GM19395 (cell line): ENCODE data around the gene GALE.
"Not testable (repeated sequence)": the region's sequence is repeated elsewhere in the genome, so short reads cannot be mapped to it uniquely, and the experiment has no call there.

Experiments used
- ATAC-seq: cut with Tn5 transposase; IDR thresholded peaks from one replicate; pipeline ENCODE4 v1.9.1; 2021; ENCODE audit warnings: mild to moderate bottlenecking, moderate library complexity; ENCODE audit not compliant: unreplicated experiment

The GALE gene

DNA sequence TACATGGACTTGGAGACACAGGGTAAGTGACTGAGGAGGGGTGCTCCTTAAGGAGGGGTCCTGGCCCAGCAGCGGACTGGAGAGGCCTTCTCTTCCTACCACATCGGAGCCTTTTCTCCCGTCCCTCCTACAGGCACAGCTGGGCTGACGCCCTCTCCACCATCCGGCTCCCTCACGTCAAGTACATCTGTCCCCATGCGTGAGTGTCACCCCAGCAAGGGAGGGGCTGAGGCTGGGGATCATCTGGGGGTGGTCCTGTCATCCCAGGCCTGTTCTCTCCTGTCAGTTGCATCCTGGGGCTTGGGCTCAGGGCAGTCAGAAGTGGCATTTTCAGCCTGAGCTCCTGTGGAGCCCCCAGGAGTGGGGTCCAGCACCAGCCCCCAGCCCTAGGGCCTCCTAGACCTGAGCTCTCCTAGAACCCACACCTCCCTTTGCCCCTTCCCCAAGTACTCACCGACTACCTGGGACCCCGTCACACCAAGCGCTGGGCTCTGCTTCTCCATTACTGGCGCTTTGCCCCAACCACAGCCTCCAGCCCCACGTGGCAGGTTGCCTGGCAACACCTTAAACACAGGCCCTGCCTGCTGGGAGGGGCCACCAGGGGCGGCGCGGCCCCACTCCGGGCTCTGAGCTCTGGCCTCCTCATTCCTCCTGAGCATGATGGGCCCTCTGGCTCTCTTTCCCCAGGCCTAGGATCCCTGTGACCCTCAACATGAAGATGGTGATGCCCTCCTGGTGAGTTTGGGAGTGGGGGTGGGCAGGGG is 7.4 kb downstream of the GALE start:
- no peak for ATAC-seq

DNA sequence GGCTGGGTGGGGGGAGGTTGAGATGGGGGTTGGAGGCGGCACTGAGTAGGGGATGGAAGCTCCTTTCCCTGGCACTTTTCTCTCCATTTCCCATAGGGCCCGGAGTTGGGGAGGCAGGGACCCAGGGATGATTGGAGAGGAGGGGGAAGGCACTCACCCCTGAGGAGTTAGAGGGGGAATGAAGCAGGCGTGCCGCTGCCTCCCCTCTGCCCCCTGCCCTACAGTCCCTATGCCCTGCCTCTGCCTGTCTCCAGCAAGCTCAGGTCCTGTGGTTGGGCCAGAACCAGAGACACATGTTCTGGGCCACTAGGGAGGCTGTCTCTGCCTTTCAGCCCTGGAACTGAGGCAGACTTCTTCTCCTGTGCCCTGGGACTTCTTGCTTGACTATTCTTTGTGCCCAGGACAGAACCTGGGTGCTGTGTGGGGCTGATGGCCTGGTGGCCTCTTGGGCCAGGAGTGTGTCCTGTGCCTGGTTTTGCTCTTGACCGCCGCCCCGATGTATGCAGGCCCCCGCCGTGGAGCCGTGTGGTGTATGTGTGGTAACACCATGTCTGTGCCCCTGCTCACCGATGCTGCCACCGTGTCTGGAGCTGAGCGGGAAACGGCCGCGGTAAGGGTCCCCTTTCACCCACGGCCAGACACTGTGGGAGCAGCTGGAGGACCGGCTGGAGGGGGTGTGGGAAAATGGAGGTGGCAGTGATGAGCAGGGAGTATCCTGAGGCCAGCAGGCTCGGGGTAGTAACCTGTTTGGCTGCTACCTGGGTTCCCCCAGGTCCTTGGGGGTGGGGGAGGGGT is 8.2 kb downstream of the GALE start:
- ATAC-seq = no peak

GRCh38 chr1:23791516-23792047 is 9.0 kb downstream of the GALE start:
- ATAC-seq = peak; percentile 5

DNA sequence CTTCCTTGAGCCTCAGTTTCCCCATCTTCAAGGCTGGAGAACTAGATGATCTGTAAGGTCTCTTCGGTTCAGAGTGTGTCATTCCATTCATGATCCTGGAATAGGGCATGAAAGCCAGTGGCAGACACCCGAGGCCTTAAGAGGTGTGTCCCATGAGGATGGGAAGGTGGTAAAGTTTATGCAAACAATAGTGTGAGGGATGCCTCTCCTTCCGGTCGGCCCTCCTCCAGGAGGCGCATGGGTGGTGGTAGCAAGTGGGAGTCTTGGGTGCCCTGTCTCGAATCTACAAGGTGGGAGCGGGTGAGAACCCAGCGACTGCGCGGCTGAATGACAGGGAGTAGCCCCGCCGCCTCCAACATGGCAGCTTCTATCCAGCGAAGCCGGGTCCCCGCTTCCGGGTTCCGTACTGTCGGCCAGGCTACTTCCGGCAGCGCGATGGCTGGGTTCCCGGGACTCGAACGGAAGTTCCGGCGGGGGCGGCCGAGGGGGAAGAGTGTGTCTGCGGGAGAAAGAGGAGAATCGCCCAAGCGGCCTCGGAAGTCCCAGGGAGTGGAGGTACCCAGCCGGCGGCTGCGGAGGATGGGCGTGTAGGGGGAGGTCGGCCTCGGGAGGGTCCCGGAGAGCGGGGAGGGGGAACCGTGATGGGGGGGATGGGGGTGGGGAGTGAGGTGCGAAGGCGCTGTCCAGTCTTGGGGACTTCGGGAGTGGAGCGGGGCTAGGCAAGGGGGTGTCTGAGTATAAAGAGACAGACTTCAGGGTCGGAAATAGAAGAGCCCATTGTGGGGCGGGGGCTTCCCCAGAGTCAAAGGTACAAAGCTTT is 9.6 kb downstream of the GALE start, which contains the start of gene LYPLA2:
Gene LYPLA2 (plus strand): TSS at position 450 of the 820 bp plus-strand sequence. CDS start 1,538 bp downstream, outside the sequence.
- peak; percentile 85 for ATAC-seq

GRCh38 chr1:23788695-23789094 is 11.9 kb downstream of the GALE start:
- ATAC-seq = no peak

DNA sequence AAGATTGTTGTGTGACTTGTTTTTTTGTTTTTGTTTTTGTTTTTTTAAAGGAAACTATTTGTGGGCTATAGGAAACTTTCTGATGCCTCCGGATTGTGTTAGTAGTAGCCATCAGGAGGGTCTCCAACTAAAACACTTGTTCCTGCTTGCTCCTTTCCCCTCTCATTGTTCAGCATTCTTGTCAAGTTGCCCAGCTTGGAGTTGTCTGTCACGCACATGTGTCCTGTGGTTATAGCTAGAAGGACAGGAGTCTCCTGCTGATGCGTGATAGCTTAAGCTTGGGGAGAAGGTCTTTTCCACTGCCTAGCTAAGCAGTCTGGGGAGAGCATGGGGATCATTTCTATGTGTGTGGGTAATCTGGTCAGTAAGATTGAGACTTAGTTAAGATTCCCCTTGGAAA is 12.9 kb downstream of the GALE start:
- no peak for ATAC-seq

DNA sequence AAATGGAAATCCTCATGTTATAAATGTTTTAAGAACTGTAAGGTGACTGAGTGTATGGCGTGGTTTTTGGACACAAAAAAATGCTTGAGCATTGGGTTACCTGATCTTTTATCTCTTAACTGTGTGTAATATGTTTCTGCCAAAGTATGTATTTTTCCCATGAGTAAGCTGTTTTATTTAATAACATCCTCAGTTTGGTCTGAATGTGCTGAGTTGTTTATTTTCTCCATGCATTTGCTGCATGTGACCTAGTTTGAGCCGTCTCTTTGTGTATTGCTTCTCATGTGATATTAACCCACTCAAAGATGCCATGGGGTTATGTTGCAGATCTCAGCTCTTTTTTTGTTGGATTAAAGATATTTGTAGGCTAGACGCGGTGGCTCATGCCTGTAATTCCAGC is 15.7 kb downstream of the GALE start:
- ATAC-seq = no peak

DNA sequence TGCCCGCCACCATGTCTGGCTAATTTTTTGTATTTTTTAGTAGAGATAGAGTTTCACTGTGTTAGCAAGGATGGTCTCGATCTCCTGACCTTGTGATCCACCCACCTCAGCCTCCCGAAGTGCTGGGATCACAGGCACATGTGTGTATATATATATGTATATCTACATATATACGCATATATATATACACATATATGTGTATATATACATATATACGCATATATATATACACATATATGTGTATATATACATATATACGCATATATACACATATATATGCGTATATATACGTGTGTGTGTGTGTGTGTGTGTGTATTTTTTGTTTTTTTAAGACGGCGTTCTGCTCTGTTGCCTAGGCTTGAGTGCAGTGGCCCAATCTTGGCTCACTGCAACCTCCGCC is 17.4 kb downstream of the GALE start:
- not testable (repeated sequence) for ATAC-seq

GRCh38 chr1:23779826-23780371 is 20.7 kb downstream of the GALE start:
- ATAC-seq = no peak

- ATAC-seq = peak; percentile 68
Observed at GRCh38 chr1:23777979-23778814, 22.4 kb downstream of the GALE start, which contains the start of gene PITHD1. Gene PITHD1, plus strand, starts transcription at chr1:23778418. Its CDS starts 98 bp downstream, at chr1:23778516.

GRCh38 chr1:23776217-23776616 is 24.3 kb downstream of the GALE start:
- ATAC-seq = no peak

GRCh38 chr1:23774174-23774880 is 26.2 kb downstream of the GALE start:
- ATAC-seq = no peak

GRCh38 chr1:23772854-23773242 is 27.7 kb downstream of the GALE start:
- ATAC-seq = no peak

GRCh38 chr1:23772049-23772853 is 28.3 kb downstream of the GALE start:
- no peak for ATAC-seq

DNA sequence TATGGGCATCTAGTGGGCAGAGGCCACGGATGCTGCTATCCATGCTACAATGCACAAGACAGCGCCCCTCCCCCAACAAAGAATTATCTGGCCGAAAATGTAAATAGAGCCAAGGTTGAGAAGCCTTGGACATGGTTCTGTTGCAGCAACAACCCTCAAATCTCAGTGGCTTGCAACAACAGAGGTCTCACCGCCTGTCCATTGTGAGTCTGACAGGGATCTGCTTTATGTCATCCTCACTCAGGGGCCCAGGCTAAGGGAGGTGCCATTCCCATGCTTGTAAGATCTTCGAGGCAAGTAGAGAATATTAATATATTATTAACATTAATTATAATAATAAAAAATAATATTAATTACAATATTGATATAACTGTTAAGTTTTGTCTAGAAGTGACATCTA is 31.8 kb downstream of the GALE start:
- ATAC-seq = no peak

DNA sequence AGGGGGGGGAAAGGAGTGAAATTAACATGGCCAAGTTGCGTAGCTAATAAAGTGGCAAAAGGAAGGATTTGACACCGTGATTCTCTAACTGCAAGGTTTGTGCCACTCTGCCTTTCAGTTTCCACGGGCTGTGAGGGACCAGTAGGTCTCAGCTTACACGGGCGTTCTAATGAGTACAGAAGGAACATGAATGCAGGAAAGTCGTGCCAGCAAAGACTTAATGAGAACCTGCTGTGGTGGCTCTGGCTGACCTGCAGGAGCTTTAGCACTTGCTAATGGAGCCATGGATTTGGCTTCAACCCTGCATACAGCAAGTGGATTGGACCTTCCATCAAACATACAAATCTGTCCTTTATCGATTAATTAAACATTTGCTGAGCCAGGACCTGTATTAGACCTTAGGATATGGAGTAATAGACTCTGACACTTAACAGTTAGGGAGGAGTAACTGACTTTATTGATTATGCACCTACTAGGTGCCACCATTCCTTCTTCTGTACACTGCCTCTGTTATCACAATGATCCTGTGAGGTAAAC is 37.4 kb downstream of the GALE start:
- no peak for ATAC-seq

DNA sequence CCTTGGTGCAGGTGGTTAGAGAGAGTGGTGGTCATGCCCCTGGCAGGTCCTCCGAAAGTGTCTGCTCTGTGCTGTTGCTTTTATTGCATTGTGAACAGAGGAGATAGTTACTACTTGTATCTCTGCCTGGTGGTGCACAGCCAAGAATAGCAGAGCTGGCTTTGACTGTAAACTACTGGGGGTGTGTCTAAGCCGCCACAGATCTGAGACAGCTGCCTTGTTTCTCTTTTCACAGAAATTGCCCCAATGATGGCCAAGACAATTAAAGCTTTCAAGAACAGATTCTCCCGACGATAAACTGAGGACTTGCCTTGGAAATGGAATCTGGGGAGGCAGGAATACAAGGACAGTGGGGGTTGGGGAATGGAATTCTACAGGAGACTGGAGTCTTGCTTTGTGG is 41.3 kb downstream of the GALE start:
- no peak for ATAC-seq

DNA sequence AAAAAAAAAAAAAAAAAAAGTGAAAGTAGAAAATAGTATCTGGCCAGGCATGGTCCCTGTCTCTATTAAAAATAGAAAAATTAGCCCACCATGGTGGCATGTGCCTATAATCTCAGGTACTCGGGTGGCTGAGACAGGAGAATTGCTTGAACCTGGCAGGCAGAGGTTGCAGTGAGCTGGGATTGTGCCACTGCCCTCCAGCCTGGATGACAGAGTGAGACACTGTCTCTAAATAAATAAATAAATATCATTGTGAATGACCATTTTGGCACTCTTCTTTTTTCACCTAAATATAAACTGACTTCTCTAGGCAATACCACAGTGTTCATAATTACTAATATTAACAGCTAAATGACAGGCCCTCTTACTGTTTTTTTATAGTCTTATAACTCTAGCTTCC is 42.7 kb downstream of the GALE start:
- no peak for ATAC-seq
